Neural cell (in vitro differentiated cells): ENCODE data around the gene IFT22. TPM values are rescaled to one million over a fixed set of nuclear protein-coding genes. Genes with fewer than 3 reads are reported as not detected.
A peak's percentile ranks its signal among the peaks of the same experiment; 100 is the strongest.
"Not testable (repeated sequence)": the region's sequence is repeated elsewhere in the genome, so short reads cannot be mapped to it uniquely, and the experiment has no call there.

Experiments used
- H2AFZ ChIP-seq: fragments of 200-600, 300-800 bp; sonication (generic), shearing (Covaris generic); 2 replicates; pipeline ENCODE4 v1.6.0; 2014; ENCODE audit warnings: low read depth, mild to moderate bottlenecking, antibody characterized with exemption, low read length, moderate library complexity
- H3F3A ChIP-seq: fragments of 200-600 bp; shearing (Covaris generic); 2 replicates; pipeline ENCODE4 v1.6.1; 2016; ENCODE audit warnings: mild to moderate bottlenecking, moderate library complexity, mixed read lengths, antibody characterized with exemption, low read length; ENCODE audit not compliant: insufficient read depth, poor library complexity, severe bottlenecking
- H3K27ac ChIP-seq: fragments of 200-600, 300-800 bp; sonication (generic), shearing (Covaris generic); 2 replicates; pipeline ENCODE4 v1.5.1; 2014; ENCODE audit warnings: mild to moderate bottlenecking, low read length, moderate library complexity
- H3K27me3 ChIP-seq: fragments of 300-800, 200-600 bp; sonication (generic), shearing (Covaris generic); 2 replicates; pipeline ENCODE4 v1.6.0; 2014; ENCODE audit warnings: mild to moderate bottlenecking, low read depth, low read length, moderate library complexity; ENCODE audit not compliant: insufficient read depth
- H3K36me3 ChIP-seq: fragments of 300-800, 200-600 bp; sonication (generic), shearing (Covaris generic); 2 replicates; pipeline ENCODE4 v1.5.1; 2014; ENCODE audit warnings: mild to moderate bottlenecking, antibody characterized with exemption, low read length, moderate library complexity; ENCODE audit not compliant: insufficient read depth
- H3K4me2 ChIP-seq: fragments of 300-800, 200-600 bp; sonication (generic), shearing (Covaris generic); 2 replicates; pipeline ENCODE4 v1.6.0; 2014; ENCODE audit warnings: mild to moderate bottlenecking, low read length
- H3K4me3 ChIP-seq: fragments of 300-800, 200-600 bp; sonication (generic), shearing (Covaris generic); 2 replicates; pipeline ENCODE4 v1.5.1; 2014; ENCODE audit warnings: mild to moderate bottlenecking, low read length, moderate library complexity
- H3K79me2 ChIP-seq: fragments of 200-600 bp; shearing (Covaris generic); replicated peaks from 2 replicates; pipeline ENCODE4 v1.6.0; 2014; ENCODE audit warnings: mild to moderate bottlenecking, low read length, moderate library complexity; ENCODE audit not compliant: insufficient read depth
- H3K9ac ChIP-seq: fragments of 300-800, 200-600 bp; sonication (generic), shearing (Covaris generic); 2 replicates; pipeline ENCODE4 v1.6.1; 2016; ENCODE audit warnings: mild to moderate bottlenecking, low read length, mixed read lengths
- H3K9me2 ChIP-seq: fragments of 200-600 bp; shearing (Covaris generic); 2 replicates; pipeline ENCODE4 v1.6.1; 2016; ENCODE audit warnings: mild to moderate bottlenecking, low read length, mixed read lengths; ENCODE audit not compliant: insufficient read depth
- H3K9me3 ChIP-seq: fragments of 200-600, 300-800 bp; sonication (generic), shearing (Covaris generic); 2 replicates; pipeline ENCODE4 v1.6.1; 2016; ENCODE audit warnings: mild to moderate bottlenecking, mixed run types, low read length, moderate library complexity, mixed read lengths
- H4K20me1 ChIP-seq: fragments of 200-600 bp; shearing (Covaris generic); 2 replicates; pipeline ENCODE4 v1.6.1; 2016; ENCODE audit warnings: mild to moderate bottlenecking, mixed run types; ENCODE audit not compliant: insufficient read depth
- RAD21 ChIP-seq: fragments of 450-650 bp; conservative IDR thresholded peaks from 2 replicates; pipeline ENCODE4 v1.6.1; 2014; ENCODE audit warnings: antibody characterized with exemption, mild to moderate bottlenecking, moderate library complexity
- SMC3 ChIP-seq: fragments of 450-650 bp; conservative IDR thresholded peaks from 2 replicates; pipeline ENCODE4 v1.6.1; 2014; ENCODE audit warnings: antibody characterized with exemption, mild to moderate bottlenecking, moderate library complexity; ENCODE audit not compliant: poor library complexity
- polyA plus RNA-seq: library from polyadenylated mRNA; depleted of rRNA; stranded (reverse); fragments of >200 nt; gene quantifications from 2 replicates; pipeline ENCODE4 v1.2.3, GENCODE V29; 2014
- TF ChIP-seq, protein P1 (sequence below): fragments of 450-650 bp; IDR thresholded peaks from 2 replicates; pipeline ENCODE4 v1.5.1; 2014; ENCODE audit warnings: antibody characterized with exemption, mild to moderate bottlenecking, moderate library complexity; ENCODE audit not compliant: poor library complexity, severe bottlenecking

IFT22 gene
- polyA plus RNA-seq, 1 donor from 2014 or later: 50.9 TPM

DNA sequence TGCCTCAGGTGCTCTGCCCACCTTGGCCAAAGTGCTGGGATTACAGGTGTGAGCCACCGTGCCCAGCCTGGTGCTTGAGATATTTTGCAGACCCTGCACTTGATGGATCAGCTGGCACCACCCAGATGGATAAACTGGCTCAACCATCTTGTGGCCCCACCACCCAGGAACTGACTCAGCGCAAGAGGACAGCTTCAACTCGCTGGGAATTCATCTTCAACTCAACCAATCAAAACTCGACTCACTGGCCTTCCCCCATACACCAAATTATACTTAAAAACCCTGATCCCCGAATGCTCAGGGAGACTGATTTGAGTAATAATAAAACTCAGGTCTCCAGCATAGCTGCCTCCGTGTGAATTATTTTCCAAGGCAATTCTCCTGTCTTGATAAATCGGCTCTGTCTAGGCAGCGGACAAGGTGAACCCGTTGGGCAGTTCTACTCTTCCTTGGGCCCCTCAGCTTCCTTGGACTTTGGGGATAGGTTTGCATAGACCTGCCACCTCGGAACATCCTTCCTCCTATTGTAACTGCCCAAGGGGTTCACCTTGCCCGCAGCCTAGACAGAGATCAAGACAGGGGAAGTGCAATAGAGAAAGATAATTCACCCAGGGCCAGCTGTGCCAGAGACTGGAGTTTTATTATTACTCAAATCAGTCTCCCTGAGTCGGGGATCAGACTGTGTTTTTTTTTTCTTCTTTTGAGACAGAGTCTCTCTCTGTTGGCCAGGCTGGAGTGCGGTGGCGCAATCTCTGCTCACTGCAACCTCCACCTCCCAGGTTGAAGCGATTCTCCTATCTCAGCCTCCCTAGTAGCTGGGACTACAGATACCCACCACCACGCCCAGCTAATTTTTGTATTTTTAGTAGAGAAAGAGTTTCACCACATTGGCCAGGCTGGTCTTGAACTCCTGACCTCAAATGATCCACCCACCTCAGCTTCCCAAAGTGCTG is 28.3 kb downstream of the IFT22 start:
- H3K4me2 ChIP-seq, H4K20me1 ChIP-seq, H3K27me3 ChIP-seq, H3K4me3 ChIP-seq, H3K9ac ChIP-seq, H3K9me2 ChIP-seq, H3K9me3 ChIP-seq, H3K36me3 ChIP-seq, H3F3A ChIP-seq, H3K79me2 ChIP-seq, H2AFZ ChIP-seq, H3K27ac ChIP-seq: not testable (repeated sequence)

DNA sequence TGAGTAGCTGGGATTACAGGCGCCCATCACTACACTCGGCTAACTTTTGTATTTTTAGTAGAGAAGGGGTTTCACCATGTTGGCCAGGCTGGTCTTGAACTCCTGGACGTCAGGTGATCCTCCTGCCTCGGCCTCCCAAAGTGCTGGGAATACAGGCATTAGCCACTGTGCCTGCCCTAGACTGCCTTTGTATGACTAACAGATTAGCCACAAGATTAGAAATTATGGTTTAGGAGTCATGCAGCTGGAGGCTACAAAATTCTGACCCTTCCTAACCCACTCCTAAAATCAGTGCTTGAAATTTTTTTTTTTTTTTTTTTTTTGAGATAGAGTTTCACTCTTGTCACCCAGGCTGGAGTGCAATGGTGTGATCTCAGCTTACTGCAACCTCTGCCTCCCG is 29.0 kb downstream of the IFT22 start:
- H3K27ac ChIP-seq, H2AFZ ChIP-seq, H3K27me3 ChIP-seq, H3K36me3 ChIP-seq, H3K4me3 ChIP-seq, H4K20me1 ChIP-seq, H3K9me2 ChIP-seq, H3K9me3 ChIP-seq, H3F3A ChIP-seq, H3K9ac ChIP-seq, H3K79me2 ChIP-seq, H3K4me2 ChIP-seq: not testable (repeated sequence)

DNA sequence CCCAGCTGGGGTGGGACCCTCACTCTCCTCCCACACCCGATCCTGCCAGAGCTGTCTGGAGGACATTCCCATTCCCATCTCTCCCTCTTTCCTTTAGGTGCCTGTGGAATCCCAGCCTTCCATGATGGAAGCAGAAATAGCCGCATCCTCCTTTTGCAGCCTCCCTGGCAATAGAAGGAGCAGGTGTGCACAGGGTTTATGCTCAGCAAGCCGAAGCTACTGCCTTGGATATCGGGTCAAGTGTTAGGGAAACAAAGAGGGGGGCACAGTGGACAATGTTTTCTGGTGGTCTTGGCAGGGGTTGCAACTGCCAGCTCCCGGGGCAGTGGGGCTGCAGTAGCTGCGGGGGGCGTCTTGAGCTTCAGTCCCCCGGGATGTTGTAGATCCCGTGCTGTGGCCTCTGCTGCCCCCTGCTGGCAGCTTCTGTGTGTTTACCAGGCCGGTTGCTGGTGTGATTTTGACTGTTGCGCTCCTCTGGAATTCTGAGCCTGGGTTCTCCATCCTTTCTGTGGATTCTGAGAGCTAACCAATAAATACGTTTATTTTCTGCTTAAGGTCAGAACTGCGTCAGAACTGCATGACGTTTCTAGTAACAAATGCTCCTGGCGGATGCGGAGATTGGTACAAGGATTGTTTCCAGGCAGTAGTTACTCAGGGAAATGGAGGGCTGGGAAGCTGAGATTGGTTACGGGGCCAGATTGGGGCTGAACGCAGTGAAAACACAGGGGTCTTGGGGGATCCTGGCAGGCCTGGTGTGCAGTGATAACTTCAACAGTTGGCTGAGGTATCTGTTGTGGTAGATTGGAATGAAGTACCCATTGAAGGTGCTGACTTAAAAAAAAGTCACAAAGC is 31.2 kb downstream of the IFT22 start:
- not testable (repeated sequence) for H3K36me3 ChIP-seq, H3K4me3 ChIP-seq, H2AFZ ChIP-seq, H3K27me3 ChIP-seq, H4K20me1 ChIP-seq, H3K9me3 ChIP-seq, H3K27ac ChIP-seq, H3K79me2 ChIP-seq, H3F3A ChIP-seq, H3K9me2 ChIP-seq, H3K4me2 ChIP-seq, H3K9ac ChIP-seq
- TF ChIP-seq SMC3: peak; percentile 61
- TF ChIP-seq, protein P1, sequence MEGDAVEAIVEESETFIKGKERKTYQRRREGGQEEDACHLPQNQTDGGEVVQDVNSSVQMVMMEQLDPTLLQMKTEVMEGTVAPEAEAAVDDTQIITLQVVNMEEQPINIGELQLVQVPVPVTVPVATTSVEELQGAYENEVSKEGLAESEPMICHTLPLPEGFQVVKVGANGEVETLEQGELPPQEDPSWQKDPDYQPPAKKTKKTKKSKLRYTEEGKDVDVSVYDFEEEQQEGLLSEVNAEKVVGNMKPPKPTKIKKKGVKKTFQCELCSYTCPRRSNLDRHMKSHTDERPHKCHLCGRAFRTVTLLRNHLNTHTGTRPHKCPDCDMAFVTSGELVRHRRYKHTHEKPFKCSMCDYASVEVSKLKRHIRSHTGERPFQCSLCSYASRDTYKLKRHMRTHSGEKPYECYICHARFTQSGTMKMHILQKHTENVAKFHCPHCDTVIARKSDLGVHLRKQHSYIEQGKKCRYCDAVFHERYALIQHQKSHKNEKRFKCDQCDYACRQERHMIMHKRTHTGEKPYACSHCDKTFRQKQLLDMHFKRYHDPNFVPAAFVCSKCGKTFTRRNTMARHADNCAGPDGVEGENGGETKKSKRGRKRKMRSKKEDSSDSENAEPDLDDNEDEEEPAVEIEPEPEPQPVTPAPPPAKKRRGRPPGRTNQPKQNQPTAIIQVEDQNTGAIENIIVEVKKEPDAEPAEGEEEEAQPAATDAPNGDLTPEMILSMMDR: peak; percentile 73
- peak; percentile 43 for TF ChIP-seq RAD21

DNA sequence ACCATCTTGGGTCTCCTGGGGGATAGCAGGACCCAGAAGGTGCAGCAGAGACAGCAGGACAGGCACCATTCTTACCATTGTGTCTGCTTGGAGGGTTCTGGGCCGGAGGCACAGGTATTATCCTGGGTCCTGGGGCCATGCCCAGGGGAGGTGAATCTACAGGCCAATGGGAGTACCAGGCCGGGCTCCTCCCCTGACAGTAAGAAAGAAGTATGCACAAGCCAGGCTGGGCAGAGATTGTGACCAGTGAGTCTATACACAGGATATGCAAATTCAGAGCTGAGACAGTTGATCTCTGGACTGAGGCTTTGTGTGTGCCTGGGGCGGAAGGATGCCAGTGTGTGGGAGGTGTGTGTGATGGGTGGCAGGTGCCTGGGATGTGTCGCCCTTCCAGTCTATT is 31.9 kb downstream of the IFT22 start:
- not testable (repeated sequence) for H3K4me2 ChIP-seq, H3K9me2 ChIP-seq, H3K9ac ChIP-seq, H3K4me3 ChIP-seq, H3K27me3 ChIP-seq, H3K79me2 ChIP-seq, H3K9me3 ChIP-seq, H3F3A ChIP-seq, H2AFZ ChIP-seq, H3K36me3 ChIP-seq, H4K20me1 ChIP-seq, H3K27ac ChIP-seq
